ENCODE data around the gene PRCP. TPM values are rescaled to one million over a fixed set of nuclear protein-coding genes. Genes with fewer than 3 reads are reported as not detected.
A peak's percentile ranks its signal among the peaks of the same experiment; 100 is the strongest.

Gene PRCP
- total RNA-seq, 1 donor from 2014 or later, result 71.0 TPM

DNA sequence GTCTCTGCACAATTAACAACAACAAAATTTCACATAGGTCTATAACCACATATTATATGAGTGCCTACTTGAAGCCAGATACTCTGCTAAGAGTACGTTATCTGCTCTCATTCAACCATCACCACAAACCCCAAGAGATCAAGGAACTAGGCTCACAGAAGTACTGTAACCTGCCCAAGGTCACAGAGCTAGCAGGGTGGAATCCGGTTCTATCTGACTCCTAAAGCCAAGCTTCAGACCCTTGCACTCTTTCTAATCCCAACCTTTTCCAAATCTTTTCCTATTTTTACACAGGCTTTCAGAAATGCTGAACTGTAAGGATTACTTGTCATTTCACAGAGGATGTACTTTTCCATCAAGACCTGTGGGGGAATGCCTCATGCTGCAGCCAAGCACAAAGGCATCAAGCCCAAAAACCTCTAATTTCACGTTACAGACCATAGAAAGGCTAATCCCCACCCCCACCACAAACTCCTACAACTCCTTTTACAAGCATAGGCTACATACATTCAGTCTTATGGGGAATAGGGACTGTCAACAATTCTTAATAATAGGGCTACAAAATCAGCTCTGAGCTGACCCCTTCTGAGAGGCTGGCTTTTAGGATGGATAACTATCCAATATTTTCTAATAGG lies 927 bp downstream of the PRCP start:
- Histone ChIP-seq H3K27me3 (ENCODE audit: control insufficient read depth in 3 of 3, insufficient read depth in 3 of 3, low read length in 3 of 3) (no peaks in the 10 kb centered on the region), H3K4me3 (ENCODE audit: low read length in 3 of 3) (peak overlapping the region; percentile 74 to 92 (median 90)), H3K9ac (ENCODE audit: low read depth in 1 of 3, low read length in 3 of 3) (peak overlapping the region; percentile 88 to 94 (median 92)), H3K36me3 (ENCODE audit: control insufficient read depth in 3 of 3, insufficient read depth in 3 of 3, low read length in 3 of 3) (no peaks in the 10 kb centered on the region), H3K9me3 (ENCODE audit: control insufficient read depth in 3 of 3, low read length in 3 of 3) (no peaks in the 10 kb centered on the region), H3K4me1 (ENCODE audit: control insufficient read depth in 3 of 3, insufficient read depth in 3 of 3, low read length in 3 of 3) (peaks cover 24 to 30% (median 25%) of the 10 kb centered on the region in 3 donors), H3K27ac (ENCODE audit: low read depth, low read length) (no peak overlapping the region)

DNA sequence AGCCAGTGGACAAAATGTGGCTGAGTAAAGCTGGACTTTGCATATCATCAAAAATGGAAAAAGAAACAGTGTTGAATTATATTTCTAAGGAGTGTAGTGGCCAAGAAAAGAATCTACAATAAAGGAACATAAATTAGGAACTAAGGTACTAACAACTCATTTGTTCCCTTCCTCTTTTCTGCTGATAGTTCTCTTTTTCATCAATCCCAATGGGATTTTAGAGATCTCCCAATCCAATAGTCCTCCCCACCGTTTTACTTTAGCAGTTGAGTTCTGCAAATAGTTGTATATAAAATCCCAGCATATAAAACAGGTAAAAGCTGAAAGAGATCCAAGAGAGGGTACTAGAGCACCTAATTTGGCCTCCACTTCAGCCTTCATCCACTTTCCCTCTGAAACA lies 2.0 kb downstream of the PRCP start:
- Histone ChIP-seq H3K9me3 (ENCODE audit: control insufficient read depth in 3 of 3, low read length in 3 of 3) (no peaks in the 10 kb centered on the region), H3K27ac (ENCODE audit: low read depth, low read length) (no peak overlapping the region), H3K9ac (ENCODE audit: low read depth in 1 of 3, low read length in 3 of 3) (no peak overlapping the region), H3K36me3 (ENCODE audit: control insufficient read depth in 3 of 3, insufficient read depth in 3 of 3, low read length in 3 of 3) (no peaks in the 10 kb centered on the region), H3K4me1 (ENCODE audit: control insufficient read depth in 3 of 3, insufficient read depth in 3 of 3, low read length in 3 of 3) (peaks cover 24 to 30% (median 25%) of the 10 kb centered on the region in 3 donors), H3K27me3 (ENCODE audit: control insufficient read depth in 3 of 3, insufficient read depth in 3 of 3, low read length in 3 of 3) (no peaks in the 10 kb centered on the region), H3K4me3 (ENCODE audit: low read length in 3 of 3) (no peak overlapping the region)

DNA sequence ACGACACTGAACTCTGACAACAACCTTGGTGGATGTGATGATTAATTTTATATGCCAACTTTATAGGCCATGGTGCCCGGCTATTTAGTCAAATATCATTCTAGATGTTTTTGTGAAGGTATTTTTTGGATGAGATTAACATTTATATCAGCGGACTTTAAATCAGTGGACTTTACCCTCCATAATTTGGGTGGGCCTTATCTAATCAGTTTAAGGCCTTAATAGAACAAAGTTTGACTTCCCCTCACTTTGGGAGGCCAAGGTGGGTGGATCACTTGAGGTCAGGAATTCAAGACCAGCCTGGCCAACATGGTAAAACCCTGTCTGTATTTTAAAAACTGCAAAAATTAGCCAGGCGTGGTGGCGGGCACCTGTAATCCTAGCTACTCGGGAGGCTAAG lies 4.0 kb downstream of the PRCP start:
- peaks cover 20 to 24% (median 21%) of the 10 kb centered on the region in 3 donors for H3K4me1 ChIP-seq (ENCODE audit: control insufficient read depth in 3 of 3, insufficient read depth in 3 of 3, low read length in 3 of 3)
- H3K27me3 ChIP-seq (ENCODE audit: control insufficient read depth in 3 of 3, insufficient read depth in 3 of 3, low read length in 3 of 3), result no peaks in the 10 kb centered on the region
- no peaks in the 10 kb centered on the region for H3K36me3 ChIP-seq (ENCODE audit: control insufficient read depth in 3 of 3, insufficient read depth in 3 of 3, low read length in 3 of 3)
- no peak overlapping the region for H3K9ac ChIP-seq (ENCODE audit: low read depth in 1 of 3, low read length in 3 of 3)
- no peak overlapping the region for H3K4me3 ChIP-seq (ENCODE audit: low read length in 3 of 3)
- no peak overlapping the region for H3K27ac ChIP-seq (ENCODE audit: low read depth, low read length)
- H3K9me3 ChIP-seq (ENCODE audit: control insufficient read depth in 3 of 3, low read length in 3 of 3), result no peaks in the 10 kb centered on the region

GRCh38 chr11:82895437-82896091 lies 4.7 kb downstream of the PRCP start:
- Histone ChIP-seq H3K27ac (ENCODE audit: low read depth, low read length) (no peak overlapping the region), H3K9ac (ENCODE audit: low read depth in 1 of 3, low read length in 3 of 3) (no peak overlapping the region), H3K4me3 (ENCODE audit: low read length in 3 of 3) (no peak overlapping the region), H3K9me3 (ENCODE audit: control insufficient read depth in 3 of 3, low read length in 3 of 3) (no peaks in the 10 kb centered on the region), H3K4me1 (ENCODE audit: control insufficient read depth in 3 of 3, insufficient read depth in 3 of 3, low read length in 3 of 3) (peaks cover 15 to 19% (median 16%) of the 10 kb centered on the region in 3 donors), H3K27me3 (ENCODE audit: control insufficient read depth in 3 of 3, insufficient read depth in 3 of 3, low read length in 3 of 3) (no peaks in the 10 kb centered on the region), H3K36me3 (ENCODE audit: control insufficient read depth in 3 of 3, insufficient read depth in 3 of 3, low read length in 3 of 3) (no peaks in the 10 kb centered on the region)

DNA sequence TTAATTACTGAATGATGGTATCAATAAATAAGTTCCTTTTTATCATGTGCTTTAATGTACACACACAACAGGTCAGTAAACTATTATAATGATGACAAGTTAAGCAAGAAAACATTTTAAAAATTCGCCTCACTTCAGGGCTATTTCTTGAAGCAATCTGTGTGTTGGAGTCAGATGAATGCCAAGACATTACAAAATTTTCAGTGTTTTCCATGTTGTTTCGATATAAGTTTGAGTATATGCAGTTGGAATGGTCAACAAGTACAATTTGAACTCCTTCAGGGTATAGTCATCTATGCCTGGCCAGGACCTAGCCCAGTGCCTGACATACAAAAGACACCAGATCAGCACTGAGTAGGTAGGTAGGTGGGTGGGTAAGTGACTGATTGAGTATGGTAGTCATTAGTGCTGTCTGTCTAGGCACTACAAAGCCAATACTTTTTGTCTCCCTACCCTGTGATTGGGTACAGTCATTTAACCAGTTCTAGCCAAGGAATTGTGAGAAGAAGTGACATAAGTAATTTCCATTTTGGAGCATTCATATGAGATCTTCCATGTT lies 7.5 kb downstream of the PRCP start:
- H3K27ac ChIP-seq (ENCODE audit: low read depth, low read length), result no peak overlapping the region
- no peaks in the 10 kb centered on the region for H3K9me3 ChIP-seq (ENCODE audit: control insufficient read depth in 3 of 3, low read length in 3 of 3)
- H3K4me1 ChIP-seq (ENCODE audit: control insufficient read depth in 3 of 3, insufficient read depth in 3 of 3, low read length in 3 of 3), result peaks cover 0 to 2% (median 0%) of the 10 kb centered on the region in 3 donors
- H3K9ac ChIP-seq (ENCODE audit: low read depth in 1 of 3, low read length in 3 of 3), result no peak overlapping the region
- H3K4me3 ChIP-seq (ENCODE audit: low read length in 3 of 3), result no peak overlapping the region
- no peaks in the 10 kb centered on the region for H3K36me3 ChIP-seq (ENCODE audit: control insufficient read depth in 3 of 3, insufficient read depth in 3 of 3, low read length in 3 of 3)
- no peaks in the 10 kb centered on the region for H3K27me3 ChIP-seq (ENCODE audit: control insufficient read depth in 3 of 3, insufficient read depth in 3 of 3, low read length in 3 of 3)

DNA sequence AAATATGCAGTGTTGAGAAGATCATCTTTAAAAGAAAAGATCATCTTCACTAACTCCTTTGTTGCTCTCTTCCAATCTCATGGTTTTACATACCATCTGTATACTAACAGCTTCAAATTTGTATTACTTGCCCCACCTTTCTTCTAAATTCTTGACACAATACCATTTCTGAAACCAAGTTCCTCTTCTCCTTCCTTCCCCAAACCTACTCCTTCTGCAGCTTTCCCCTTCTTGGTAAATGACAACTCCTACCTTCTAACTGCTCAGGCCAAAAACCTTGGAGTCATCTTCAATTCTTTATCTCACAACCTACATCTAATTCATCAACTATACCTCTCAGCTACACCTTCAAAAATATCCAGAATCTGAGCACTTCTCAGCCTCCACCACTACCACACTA lies 9.3 kb downstream of the PRCP start:
- no peak overlapping the region for H3K27ac ChIP-seq (ENCODE audit: low read depth, low read length)
- H3K9ac ChIP-seq (ENCODE audit: low read depth in 1 of 3, low read length in 3 of 3), result no peak overlapping the region
- peaks cover 0 to 2% (median 0%) of the 10 kb centered on the region in 3 donors for H3K4me1 ChIP-seq (ENCODE audit: control insufficient read depth in 3 of 3, insufficient read depth in 3 of 3, low read length in 3 of 3)
- H3K36me3 ChIP-seq (ENCODE audit: control insufficient read depth in 3 of 3, insufficient read depth in 3 of 3, low read length in 3 of 3), result no peaks in the 10 kb centered on the region
- no peaks in the 10 kb centered on the region for H3K9me3 ChIP-seq (ENCODE audit: control insufficient read depth in 3 of 3, low read length in 3 of 3)
- H3K27me3 ChIP-seq (ENCODE audit: control insufficient read depth in 3 of 3, insufficient read depth in 3 of 3, low read length in 3 of 3), result no peaks in the 10 kb centered on the region
- no peak overlapping the region for H3K4me3 ChIP-seq (ENCODE audit: low read length in 3 of 3)

- Histone ChIP-seq H3K36me3 (ENCODE audit: control insufficient read depth in 3 of 3, insufficient read depth in 3 of 3, low read length in 3 of 3) (no peaks in the 10 kb centered on the region), H3K9me3 (ENCODE audit: control insufficient read depth in 3 of 3, low read length in 3 of 3) (no peaks in the 10 kb centered on the region), H3K27ac (ENCODE audit: low read depth, low read length) (no peak overlapping the region), H3K9ac (ENCODE audit: low read depth in 1 of 3, low read length in 3 of 3) (no peak overlapping the region), H3K4me3 (ENCODE audit: low read length in 3 of 3) (peak overlapping the region in 1 of 3 donors; percentile 49), H3K4me1 (ENCODE audit: control insufficient read depth in 3 of 3, insufficient read depth in 3 of 3, low read length in 3 of 3) (no peaks in the 10 kb centered on the region), H3K27me3 (ENCODE audit: control insufficient read depth in 3 of 3, insufficient read depth in 3 of 3, low read length in 3 of 3) (no peaks in the 10 kb centered on the region)
These were observed 10.3 kb downstream of the PRCP start for GRCh38 chr11:82890002-82890341.

GRCh38 chr11:82889133-82890001 lies 10.9 kb downstream of the PRCP start:
- Histone ChIP-seq H3K9me3 (ENCODE audit: control insufficient read depth in 3 of 3, low read length in 3 of 3) (no peaks in the 10 kb centered on the region), H3K4me1 (ENCODE audit: control insufficient read depth in 3 of 3, insufficient read depth in 3 of 3, low read length in 3 of 3) (peaks cover 0 to 2% (median 0%) of the 10 kb centered on the region in 3 donors), H3K4me3 (ENCODE audit: low read length in 3 of 3) (peak overlapping the region in 1 of 3 donors; percentile 49), H3K27me3 (ENCODE audit: control insufficient read depth in 3 of 3, insufficient read depth in 3 of 3, low read length in 3 of 3) (no peaks in the 10 kb centered on the region), H3K27ac (ENCODE audit: low read depth, low read length) (no peak overlapping the region), H3K9ac (ENCODE audit: low read depth in 1 of 3, low read length in 3 of 3) (no peak overlapping the region), H3K36me3 (ENCODE audit: control insufficient read depth in 3 of 3, insufficient read depth in 3 of 3, low read length in 3 of 3) (no peaks in the 10 kb centered on the region)

DNA sequence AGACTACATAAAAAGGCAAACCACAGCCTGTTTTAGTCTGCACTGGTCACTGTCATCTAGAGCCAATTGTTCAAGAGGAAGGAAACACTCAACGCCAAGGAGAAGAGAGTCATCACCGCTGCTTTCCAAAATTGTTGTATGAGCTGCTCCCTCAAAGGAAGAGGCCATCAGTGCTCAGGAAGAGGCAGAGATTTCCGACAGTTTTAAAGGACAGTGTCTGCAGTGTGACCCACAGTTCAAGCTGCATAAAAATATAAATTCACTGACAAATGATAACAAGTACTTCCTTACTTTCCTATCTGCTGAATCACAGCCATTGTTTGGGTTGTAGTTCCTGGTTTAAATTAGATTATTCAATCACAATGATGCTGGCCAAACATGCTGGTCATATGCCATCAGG lies 16.4 kb downstream of the PRCP start:
- Histone ChIP-seq H3K9ac (ENCODE audit: low read depth in 1 of 3, low read length in 3 of 3) (no peak overlapping the region), H3K9me3 (ENCODE audit: control insufficient read depth in 3 of 3, low read length in 3 of 3) (no peaks in the 10 kb centered on the region), H3K4me1 (ENCODE audit: control insufficient read depth in 3 of 3, insufficient read depth in 3 of 3, low read length in 3 of 3) (peaks cover 3 to 11% (median 3%) of the 10 kb centered on the region in 3 donors), H3K27me3 (ENCODE audit: control insufficient read depth in 3 of 3, insufficient read depth in 3 of 3, low read length in 3 of 3) (no peaks in the 10 kb centered on the region), H3K4me3 (ENCODE audit: low read length in 3 of 3) (no peak overlapping the region), H3K27ac (ENCODE audit: low read depth, low read length) (no peak overlapping the region), H3K36me3 (ENCODE audit: control insufficient read depth in 3 of 3, insufficient read depth in 3 of 3, low read length in 3 of 3) (no peaks in the 10 kb centered on the region)

All from skeletal muscle tissue (tissue), 4 donors.